GM12874 (cell line): ENCODE data around the gene JPH4.

Experiments
- TF ChIP-seq, protein P1 (sequence below): IDR thresholded peaks from 2 replicates; pipeline ENCODE4 v1.5.1; 2011; ENCODE audit warnings: low read depth, mild to moderate bottlenecking, control low read depth, low read length, moderate library complexity; ENCODE audit not compliant: insufficient read depth

Gene JPH4

GRCh38 chr14:23548351-23549318, 30.0 kb downstream of the JPH4 start:
- TF ChIP-seq, protein P1, sequence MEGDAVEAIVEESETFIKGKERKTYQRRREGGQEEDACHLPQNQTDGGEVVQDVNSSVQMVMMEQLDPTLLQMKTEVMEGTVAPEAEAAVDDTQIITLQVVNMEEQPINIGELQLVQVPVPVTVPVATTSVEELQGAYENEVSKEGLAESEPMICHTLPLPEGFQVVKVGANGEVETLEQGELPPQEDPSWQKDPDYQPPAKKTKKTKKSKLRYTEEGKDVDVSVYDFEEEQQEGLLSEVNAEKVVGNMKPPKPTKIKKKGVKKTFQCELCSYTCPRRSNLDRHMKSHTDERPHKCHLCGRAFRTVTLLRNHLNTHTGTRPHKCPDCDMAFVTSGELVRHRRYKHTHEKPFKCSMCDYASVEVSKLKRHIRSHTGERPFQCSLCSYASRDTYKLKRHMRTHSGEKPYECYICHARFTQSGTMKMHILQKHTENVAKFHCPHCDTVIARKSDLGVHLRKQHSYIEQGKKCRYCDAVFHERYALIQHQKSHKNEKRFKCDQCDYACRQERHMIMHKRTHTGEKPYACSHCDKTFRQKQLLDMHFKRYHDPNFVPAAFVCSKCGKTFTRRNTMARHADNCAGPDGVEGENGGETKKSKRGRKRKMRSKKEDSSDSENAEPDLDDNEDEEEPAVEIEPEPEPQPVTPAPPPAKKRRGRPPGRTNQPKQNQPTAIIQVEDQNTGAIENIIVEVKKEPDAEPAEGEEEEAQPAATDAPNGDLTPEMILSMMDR = no peak

GRCh38 chr14:23547924-23548323, 30.7 kb downstream of the JPH4 start:
- TF ChIP-seq, protein P1 = no peak

DNA sequence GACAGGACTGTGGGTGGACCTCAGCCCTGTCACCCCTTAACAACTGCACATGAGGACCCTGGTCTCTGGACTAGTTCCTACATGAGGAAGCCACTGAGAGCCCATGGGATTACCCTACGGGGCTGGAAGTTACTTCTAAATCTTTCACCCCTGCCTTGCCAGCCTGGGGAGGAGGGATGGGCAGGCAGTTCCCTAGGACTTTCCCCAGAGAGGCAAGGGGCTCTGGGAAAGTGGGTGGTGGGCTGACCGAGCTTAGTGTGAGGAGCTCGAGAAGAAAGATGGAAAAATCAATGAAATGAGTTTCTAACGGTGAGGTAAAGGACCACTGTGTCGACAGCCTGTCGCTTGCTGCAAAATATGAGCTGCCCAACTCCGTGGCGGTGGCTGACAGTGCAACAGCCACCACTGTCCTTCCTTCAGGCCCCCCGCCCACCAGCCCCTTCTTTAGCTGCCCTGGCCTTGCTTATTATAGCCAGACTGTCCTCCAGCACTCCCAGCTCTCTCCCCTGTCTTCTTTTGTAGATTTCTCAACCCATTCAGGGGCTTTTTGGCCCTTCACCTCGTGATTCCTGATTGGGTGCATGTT, 32.0 kb downstream of the JPH4 start:
- TF ChIP-seq, protein P1 = no peak

GRCh38 chr14:23545740-23546365, 32.7 kb downstream of the JPH4 start:
- TF ChIP-seq, protein P1 = no peak

DNA sequence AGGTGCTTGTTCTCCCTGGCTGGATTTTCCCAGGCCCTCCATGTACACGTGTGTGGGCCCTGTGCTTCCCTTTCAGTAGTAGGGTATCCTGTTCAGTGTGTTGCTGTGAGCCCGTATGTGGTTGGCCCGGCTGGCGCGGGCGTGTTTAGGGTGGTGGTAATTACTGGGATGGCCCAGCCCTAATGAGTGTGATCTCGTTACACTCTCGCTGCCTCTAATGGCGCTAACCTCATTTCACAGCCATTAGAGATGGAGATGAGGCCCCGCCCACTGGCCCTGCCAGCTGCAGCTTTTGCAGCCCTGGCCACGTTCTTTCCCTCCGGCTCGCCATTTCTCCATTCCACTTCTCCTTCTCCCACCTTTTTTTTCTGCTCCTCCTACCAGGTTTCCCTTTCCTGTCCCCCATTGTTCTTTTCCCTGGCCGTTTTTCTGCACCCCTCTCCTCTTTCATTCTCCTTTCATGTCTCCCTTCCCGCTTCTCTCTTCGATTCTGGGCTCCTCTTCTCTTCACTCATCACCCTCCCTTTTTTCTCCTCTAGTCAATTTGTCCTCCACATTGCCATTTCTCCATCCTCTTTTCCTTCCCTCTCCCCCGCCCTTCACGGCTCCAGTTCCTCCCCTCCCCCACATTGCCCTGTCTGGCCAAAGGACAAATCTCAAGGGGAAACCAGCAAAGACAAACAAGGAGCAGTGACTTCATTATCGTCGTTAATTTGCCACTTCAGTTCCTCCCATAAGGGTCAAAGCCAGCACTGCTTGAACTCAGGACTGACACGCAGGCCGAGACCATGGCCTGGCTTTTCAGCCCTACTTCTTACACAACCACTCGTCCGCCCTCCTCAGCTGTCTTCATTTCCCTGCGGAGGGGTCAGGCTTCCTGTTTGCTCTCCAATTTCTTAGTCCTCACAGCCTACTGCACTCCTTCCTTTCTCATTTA, 33.8 kb downstream of the JPH4 start:
- TF ChIP-seq, protein P1 = no peak

GRCh38 chr14:23543403-23543802, 35.2 kb downstream of the JPH4 start:
- TF ChIP-seq, protein P1 = no peak
